LHCN-M2 (cell line): ENCODE data around the gene TSEN54. TPM values are rescaled to one million over a fixed set of nuclear protein-coding genes. Genes with fewer than 3 reads are reported as not detected.
"Not testable (repeated sequence)": the region's sequence is repeated elsewhere in the genome, so short reads cannot be mapped to it uniquely, and the experiment has no call there.

Experiments
- DNase-seq: peaks from one replicate; pipeline ENCODE4 v3.0.0-alpha.2; 2012; ENCODE audit warnings: low read depth
- total RNA-seq: library from RNA; depleted of rRNA; stranded (reverse); fragments of >200 nt; gene quantifications from 2 replicates; pipeline ENCODE4 v1.2.3, GENCODE V29; 2014

Gene TSEN54
- total RNA-seq, 1 experiment from 2014 or later: 22.8 TPM

- DNase-seq: no peak
Observed at GRCh38 chr17:75518201-75518600, 1.9 kb downstream of the TSEN54 start.

GRCh38 chr17:75518983-75519537, 2.7 kb downstream of the TSEN54 start:
- no peak for DNase-seq

- not testable (repeated sequence) for DNase-seq
Observed at GRCh38 chr17:75520413-75520812, 4.1 kb downstream of the TSEN54 start.

GRCh38 chr17:75521290-75521689, 5.0 kb downstream of the TSEN54 start:
- no peak for DNase-seq

- DNase-seq: no peak
Observed at GRCh38 chr17:75521951-75522727, 5.8 kb downstream of the TSEN54 start.

- no peak for DNase-seq
Observed at GRCh38 chr17:75523647-75524046, 7.3 kb downstream of the TSEN54 start.

- no peak for DNase-seq
Observed at GRCh38 chr17:75524269-75524969, 8.1 kb downstream of the TSEN54 start.

- DNase-seq: no peak
Observed at GRCh38 chr17:75524970-75525805, 8.9 kb downstream of the TSEN54 start, which contains the start of gene LLGL2. LLGL2 (plus strand) TSS chr17:75525697; CDS start chr17:75543427, 17,730 bp downstream.

- DNase-seq: no peak
Observed at GRCh38 chr17:75525806-75526554, 9.7 kb downstream of the TSEN54 start.

GRCh38 chr17:75526555-75527270, 10.4 kb downstream of the TSEN54 start:
- DNase-seq: no peak

GRCh38 chr17:75530837-75531720, 14.8 kb downstream of the TSEN54 start:
- peak; percentile 57 for DNase-seq

- peak; percentile 33 for DNase-seq
Observed at GRCh38 chr17:75531721-75532072, 15.4 kb downstream of the TSEN54 start.

GRCh38 chr17:75535119-75535537, 18.8 kb downstream of the TSEN54 start:
- peak; percentile 50 for DNase-seq

- no peak for DNase-seq
Observed at GRCh38 chr17:75535871-75536270, 19.5 kb downstream of the TSEN54 start.

GRCh38 chr17:75536366-75536765, 20.0 kb downstream of the TSEN54 start:
- DNase-seq: no peak

- no peak for DNase-seq
Observed at GRCh38 chr17:75539967-75540729, 23.8 kb downstream of the TSEN54 start.

GRCh38 chr17:75540923-75541503, 24.7 kb downstream of the TSEN54 start:
- DNase-seq: no peak

GRCh38 chr17:75542229-75542628, 25.9 kb downstream of the TSEN54 start:
- no peak for DNase-seq
